Measurements from ENCODE around the gene MPIG6B. TPM values are rescaled to one million over a fixed set of nuclear protein-coding genes. Genes with fewer than 3 reads are reported as not detected.

Gene MPIG6B
- total RNA-seq, 1 donor from 2014 or later, result not detected

GRCh38 chr6:31736768-31737314 is 13.7 kb downstream of the MPIG6B start:
- no peak for DNase-seq (ENCODE audit: low read depth, low spot score)

GRCh38 chr6:31737315-31737990 is 14.3 kb downstream of the MPIG6B start:
- DNase-seq (ENCODE audit: low read depth, low spot score), result no peak

GRCh38 chr6:31737991-31738979 is 15.1 kb downstream of the MPIG6B start:
- peak; percentile 84 for DNase-seq (ENCODE audit: low read depth, low spot score)

- DNase-seq (ENCODE audit: low read depth, low spot score), result peak; percentile 97
Measured at GRCh38 chr6:31739639-31740396, 16.6 kb downstream of the MPIG6B start, which contains the start of gene MSH5. Gene MSH5, plus strand, starts transcription at chr6:31740005. Its CDS starts 462 bp downstream, at chr6:31740467.

- no peak for DNase-seq (ENCODE audit: low read depth, low spot score)
Measured at GRCh38 chr6:31740397-31741223, 17.4 kb downstream of the MPIG6B start.

- no peak for DNase-seq (ENCODE audit: low read depth, low spot score)
Measured at GRCh38 chr6:31741815-31742214, 18.6 kb downstream of the MPIG6B start.

GRCh38 chr6:31742894-31743293 is 19.7 kb downstream of the MPIG6B start:
- no peak for DNase-seq (ENCODE audit: low read depth, low spot score)

- DNase-seq (ENCODE audit: low read depth, low spot score), result no peak
Measured at GRCh38 chr6:31744422-31744821, 21.2 kb downstream of the MPIG6B start.

- DNase-seq (ENCODE audit: low read depth, low spot score), result no peak
Measured at GRCh38 chr6:31749301-31750036, 26.3 kb downstream of the MPIG6B start.

GRCh38 chr6:31750411-31751022 is 27.3 kb downstream of the MPIG6B start:
- DNase-seq (ENCODE audit: low read depth, low spot score), result no peak

- no peak for DNase-seq (ENCODE audit: low read depth, low spot score)
Measured at GRCh38 chr6:31752739-31753319, 29.7 kb downstream of the MPIG6B start.

- no peak for DNase-seq (ENCODE audit: low read depth, low spot score)
Measured at GRCh38 chr6:31758281-31758680, 35.1 kb downstream of the MPIG6B start.

GRCh38 chr6:31760790-31761189 is 37.6 kb downstream of the MPIG6B start:
- DNase-seq (ENCODE audit: low read depth, low spot score), result no peak

- DNase-seq (ENCODE audit: low read depth, low spot score), result no peak
Measured at GRCh38 chr6:31761343-31761742, 38.2 kb downstream of the MPIG6B start.

GRCh38 chr6:31762356-31762755 is 39.2 kb downstream of the MPIG6B start, which contains the start of gene SAPCD1:
Gene SAPCD1, plus strand, starts transcription at chr6:31762656. Its CDS starts 399 bp downstream, at chr6:31763055.
- DNase-seq (ENCODE audit: low read depth, low spot score), result no peak

GRCh38 chr6:31762878-31763618 is 39.9 kb downstream of the MPIG6B start:
- no peak for DNase-seq (ENCODE audit: low read depth, low spot score)

- DNase-seq (ENCODE audit: low read depth, low spot score), result no peak
Measured at GRCh38 chr6:31763619-31763940, 40.4 kb downstream of the MPIG6B start.

GRCh38 chr6:31764198-31764597 is 41.0 kb downstream of the MPIG6B start:
- no peak for DNase-seq (ENCODE audit: low read depth, low spot score)
